K562 (cell line): ENCODE data around the gene LBHD2. TPM values are rescaled to one million over a fixed set of nuclear protein-coding genes. Genes with fewer than 3 reads are reported as not detected.

Experiments
- DNMT1 ChIP-seq: fragments of 450-650 bp; IDR thresholded peaks from 2 replicates; pipeline ENCODE4 v1.6.1; 2016; ENCODE audit warnings: antibody characterized with exemption, mild to moderate bottlenecking
- ELF4 ChIP-seq: fragments of 450-650 bp; formaldehyde crosslinking; IDR thresholded peaks from 2 replicates; pipeline ENCODE4 v1.4.0; 2022; ENCODE audit warnings: missing genetic modification characterization
- EZH2 ChIP-seq: IDR thresholded peaks from 2 replicates; pipeline ENCODE4 v1.6.1; 2012; ENCODE audit warnings: low read depth, mild to moderate bottlenecking, inconsistent platforms, low read length, borderline replicate concordance
- FOXJ2 ChIP-seq: fragments of 200-800 bp; sonication (Bioruptor generic); IDR thresholded peaks from 2 replicates; pipeline ENCODE4 v1.6.1; 2016; ENCODE audit warnings: missing genetic modification characterization, missing compliant biosample characterization
- GABPB2 ChIP-seq: fragments of 250-450 bp; sonication (Bioruptor Pico); conservative IDR thresholded peaks from 2 replicates; pipeline ENCODE4 v1.5.1; 2021; ENCODE audit warnings: mild to moderate bottlenecking
- KLF1 ChIP-seq: fragments of 450-650 bp; IDR thresholded peaks from 2 replicates; pipeline ENCODE4 v1.6.1; 2016; ENCODE audit warnings: missing genetic modification characterization, missing compliant biosample characterization
- KLF13 ChIP-seq: fragments of 450-650 bp; IDR thresholded peaks from 2 replicates; pipeline ENCODE4 v1.6.1; 2016; ENCODE audit warnings: missing genetic modification characterization, low read depth, mild to moderate bottlenecking, missing compliant biosample characterization, moderate library complexity, borderline replicate concordance
- MNT ChIP-seq, 2 experiments: fragments of 450-650 bp; conservative IDR thresholded peaks; 2 replicates each; pipeline ENCODE4 v1.6.1; 2017; ENCODE audit warnings: mild to moderate bottlenecking in 2 of 2, moderate library complexity in 2 of 2
- NFRKB ChIP-seq: fragments of 450-650 bp; IDR thresholded peaks from 2 replicates; pipeline ENCODE4 v1.6.1; 2016; ENCODE audit warnings: low read depth
- SAP30 ChIP-seq: fragments of 200-600 bp; sonication (generic); IDR thresholded peaks from 2 replicates; pipeline ENCODE4 v1.6.1; 2012; ENCODE audit warnings: borderline replicate concordance, low read depth, mild to moderate bottlenecking, moderate library complexity, low read length, control low read depth, inconsistent platforms; ENCODE audit not compliant: insufficient read depth, poor library complexity, severe bottlenecking
- SMAD2 ChIP-seq: fragments of 150-350 bp; IDR thresholded peaks from 2 replicates; pipeline ENCODE4 v1.6.1; 2014; ENCODE audit warnings: low read depth, mild to moderate bottlenecking, low read length
- SMAD3 ChIP-seq: fragments of 450-650 bp; formaldehyde crosslinking; conservative IDR thresholded peaks from 2 replicates; pipeline ENCODE4 v1.4.0; 2020; ENCODE audit warnings: mild to moderate bottlenecking
- SREBF2 ChIP-seq: sonication (generic); formaldehyde crosslinking; IDR thresholded peaks from 2 replicates; pipeline ENCODE4 v1.4.0; 2020; ENCODE audit warnings: mild to moderate bottlenecking, missing genetic modification reagents
- SRSF1 ChIP-seq: fragments of 200-400 bp; formaldehyde crosslinking; IDR thresholded peaks from 2 replicates; pipeline ENCODE4 v1.6.1; 2017; ENCODE audit warnings: mild to moderate bottlenecking, low read depth, low read length, moderate library complexity
- THRA ChIP-seq: fragments of 450-650 bp; IDR thresholded peaks from 2 replicates; pipeline ENCODE4 v1.6.1; 2017; ENCODE audit warnings: mild to moderate bottlenecking, moderate library complexity
- USF2 ChIP-seq: sonication (generic); formaldehyde crosslinking; IDR thresholded peaks from 2 replicates; pipeline ENCODE4 v1.5.0; 2020; ENCODE audit warnings: missing genetic modification reagents
- ZBTB7A ChIP-seq: IDR thresholded peaks from 2 replicates; pipeline ENCODE4 v1.6.1; 2011; ENCODE audit warnings: low read depth, mild to moderate bottlenecking, low read length, moderate library complexity, borderline replicate concordance; ENCODE audit not compliant: control insufficient read depth
- ZNF224 ChIP-seq: sonication (generic); formaldehyde crosslinking; IDR thresholded peaks from 2 replicates; pipeline ENCODE4 v1.8.0; 2022; ENCODE audit warnings: mild to moderate bottlenecking, missing genetic modification reagents
- ZNF592 ChIP-seq: fragments of 450-650 bp; IDR thresholded peaks from 2 replicates; pipeline ENCODE4 v1.6.1; 2017; ENCODE audit warnings: antibody characterized with exemption, mild to moderate bottlenecking
- polyA plus RNA-seq, 8 experiments: library from polyadenylated mRNA; depleted of rRNA in 4 of 8; stranded (reverse) in 5 of 8; unstranded in 3 of 8; fragments of >200 nt; fragmentation: Nextera tagmentation in 2 of 8; fragmentation: Illumina TruSeq in 1 of 8; extraction: Ambion mirVana in 2 of 8; extraction: Trizol in 1 of 8; gene quantifications; 2 replicates each; pipeline versions ENCODE4 v1.2.1 to v1.2.3, GENCODE V29; 2011 to 2014; ENCODE audit warnings: inconsistent platforms in 1 of 8, missing spikeins in 1 of 8
- total RNA-seq, 7 experiments: library from RNA; depleted of rRNA in 6 of 7; stranded (reverse); fragments of >200 nt in 6 of 7; fragmentation: Illumina TruSeq in 2 of 7; extraction: Trizol in 2 of 7; gene quantifications; 2 replicates each; pipeline versions ENCODE4 v1.2.1 to v1.2.3, GENCODE V29; 2011 to 2021; ENCODE audit warnings: low replicate concordance in 1 of 7

LBHD2 gene
- total and polyA plus RNA-seq, 9 of the 15 experiments (the other 6 are each of a cell fraction or from before 2014, with no cell fraction given), result not detected

- TF ChIP-seq MNT (conservative IDR thresholded peaks at IDR 0.05) (peak; percentile 35 to 73; a peak in 3 of 4 replicates), USF2 (CRISPR knock-in tag) (peak; percentile 47; the same call in 1 of the 2 replicates), SAP30 (no peak), ZNF592 (peak; percentile 97), ELF4 (0 out of 2 replicates have a peak, but pooled peaks have one; percentile 55), SMAD3 (CRISPR knock-in tag) (no peak), NFRKB (peak; percentile 49; the same call in 1 of the 2 replicates), ZBTB7A (peak; percentile 34; the same call in 1 of the 2 replicates), GABPB2 (CRISPR knock-in tag) (no peak), SREBF2 (CRISPR knock-in tag) (no peak), ZNF224 (CRISPR knock-in tag) (no peak), FOXJ2 (tag) (peak; percentile 15; the same call in 1 of the 2 replicates), DNMT1 (no peak), THRA (no peak), EZH2 (no peak), SMAD2 (no peak), SRSF1 (no peak), KLF1 (tag) (no peak), KLF13 (no peak)
These were observed 52.6 kb downstream of the LBHD2 start (continued) for GRCh38 chr14:103136388-103137271.
